22Rv1 (cell line): ENCODE results near the gene VPS8.

Source experiments
- ZFX ChIP-seq: fragments of 450-650 bp; IDR thresholded peaks from 2 replicates; pipeline ENCODE4 v1.6.1; 2017; ENCODE audit warnings: antibody characterized with exemption, borderline replicate concordance
- TF ChIP-seq, protein P1 (sequence below): fragments of 450-650 bp; IDR thresholded peaks from 2 replicates; pipeline ENCODE4 v1.5.1; 2017; ENCODE audit warnings: mild to moderate bottlenecking

DNA sequence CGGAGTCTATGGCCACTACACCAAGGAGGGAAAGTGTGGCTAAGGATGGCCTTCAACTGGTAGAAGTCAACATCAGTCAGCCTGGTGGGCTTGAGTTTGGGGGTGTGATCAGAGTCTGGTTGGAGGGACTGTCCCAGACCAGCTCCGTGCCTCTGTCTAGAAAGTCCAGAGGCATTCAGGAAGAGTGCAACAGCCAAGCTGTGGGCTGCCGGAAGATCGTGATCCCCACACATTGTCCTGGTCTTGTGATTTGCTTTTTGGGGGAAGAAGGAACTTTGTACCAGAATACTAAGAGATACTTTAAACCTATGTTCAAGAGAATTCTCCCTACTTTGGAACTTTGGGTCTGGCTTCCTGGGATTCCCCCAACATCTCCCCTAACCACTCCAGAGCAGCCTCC, 47.8 kb upstream of the VPS8 start:
- TF ChIP-seq, protein P1, sequence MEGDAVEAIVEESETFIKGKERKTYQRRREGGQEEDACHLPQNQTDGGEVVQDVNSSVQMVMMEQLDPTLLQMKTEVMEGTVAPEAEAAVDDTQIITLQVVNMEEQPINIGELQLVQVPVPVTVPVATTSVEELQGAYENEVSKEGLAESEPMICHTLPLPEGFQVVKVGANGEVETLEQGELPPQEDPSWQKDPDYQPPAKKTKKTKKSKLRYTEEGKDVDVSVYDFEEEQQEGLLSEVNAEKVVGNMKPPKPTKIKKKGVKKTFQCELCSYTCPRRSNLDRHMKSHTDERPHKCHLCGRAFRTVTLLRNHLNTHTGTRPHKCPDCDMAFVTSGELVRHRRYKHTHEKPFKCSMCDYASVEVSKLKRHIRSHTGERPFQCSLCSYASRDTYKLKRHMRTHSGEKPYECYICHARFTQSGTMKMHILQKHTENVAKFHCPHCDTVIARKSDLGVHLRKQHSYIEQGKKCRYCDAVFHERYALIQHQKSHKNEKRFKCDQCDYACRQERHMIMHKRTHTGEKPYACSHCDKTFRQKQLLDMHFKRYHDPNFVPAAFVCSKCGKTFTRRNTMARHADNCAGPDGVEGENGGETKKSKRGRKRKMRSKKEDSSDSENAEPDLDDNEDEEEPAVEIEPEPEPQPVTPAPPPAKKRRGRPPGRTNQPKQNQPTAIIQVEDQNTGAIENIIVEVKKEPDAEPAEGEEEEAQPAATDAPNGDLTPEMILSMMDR: no peak
- TF ChIP-seq ZFX: no peak
